ENCODE results near the gene TMEM150B.

DNA sequence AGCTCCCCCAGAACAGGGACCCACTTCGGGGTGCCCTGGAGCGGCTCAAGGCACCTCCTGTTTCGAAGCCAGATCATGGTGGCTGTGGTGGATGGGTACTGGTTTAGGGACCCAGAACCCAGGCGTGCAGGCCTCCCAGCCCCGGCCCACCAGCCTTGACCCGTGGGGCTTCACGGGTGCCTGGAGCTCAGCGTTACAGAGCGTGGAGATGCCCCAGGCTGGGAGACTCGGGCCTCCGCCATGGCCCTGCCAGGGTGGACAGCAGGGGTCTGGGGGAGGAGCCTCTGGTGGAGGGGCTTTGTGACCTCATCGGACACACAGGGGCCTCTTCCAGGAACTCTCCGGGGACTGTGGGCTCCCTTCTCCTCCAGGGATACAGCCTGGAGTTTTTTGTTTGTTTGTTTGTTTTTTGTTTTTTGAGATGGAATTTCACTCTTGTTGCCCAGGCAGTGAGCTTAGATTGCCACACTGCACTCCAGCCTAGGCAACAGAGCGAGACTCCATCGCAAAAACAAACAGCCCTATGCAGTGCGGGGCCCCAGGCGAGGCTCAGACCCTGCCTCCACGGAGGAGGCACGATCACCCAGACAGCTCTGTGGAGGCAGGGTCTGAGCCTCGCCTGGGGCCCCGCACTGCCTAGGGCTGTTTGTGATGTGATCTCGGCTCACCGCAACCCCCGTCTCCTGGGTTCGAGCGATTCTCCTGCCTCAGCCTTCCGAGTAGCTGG lies 38.0 kb upstream of the TMEM150B start, which contains the start of gene GARIN5B:
- TF ChIP-seq POLR2AphosphoS5 (IDR thresholded peaks at IDR 0.05; ENCODE audit: low read depth, low read length) (no peak), TAF1 (IDR thresholded peaks at IDR 0.05; ENCODE audit: borderline replicate concordance, low read depth, low read length) (no peak), POLR2A (IDR thresholded peaks at IDR 0.05; ENCODE audit: low read depth, low read length) (no peak)
